Endothelial cell of umbilical vein (primary cell): ENCODE measurements around the gene KBTBD13.
"Not testable (repeated sequence)": the region's sequence is repeated elsewhere in the genome, so short reads cannot be mapped to it uniquely, and the experiment has no call there.

ENCODE experiments used
- CTCF ChIP-seq, 2 donors: IDR thresholded peaks; 1 replicate in 1 of 2; 2 replicates in 1 of 2; pipeline ENCODE4 v1.5.1; 2011; ENCODE audit warnings: low read length in 2 of 2, mild to moderate bottlenecking in 2 of 2, moderate library complexity in 2 of 2, control low read depth in 1 of 2, inconsistent platforms in 1 of 2, low read depth in 1 of 2; ENCODE audit not compliant: insufficient read depth in 1 of 2; ENCODE audit errors: extremely low read depth in 1 of 2
- EZH2 ChIP-seq: IDR thresholded peaks from 2 replicates; pipeline ENCODE4 v1.6.1; 2012; ENCODE audit warnings: borderline replicate concordance, low read depth, mild to moderate bottlenecking, moderate library complexity, low read length, inconsistent platforms; ENCODE audit not compliant: severe bottlenecking
- FOS ChIP-seq: IDR thresholded peaks from 2 replicates; pipeline ENCODE4 v1.6.1; 2011; ENCODE audit warnings: mild to moderate bottlenecking, low read length, moderate library complexity, borderline replicate concordance; ENCODE audit not compliant: insufficient read depth
- GATA2 ChIP-seq: IDR thresholded peaks from 2 replicates; pipeline ENCODE4 v1.7.0; 2011; ENCODE audit warnings: low read depth, mild to moderate bottlenecking, moderate library complexity, mixed read lengths, low read length; ENCODE audit not compliant: insufficient read length, insufficient read depth
- JUN ChIP-seq: IDR thresholded peaks from 2 replicates; pipeline ENCODE4 v1.6.1; 2011; ENCODE audit warnings: borderline replicate concordance, low read depth; ENCODE audit not compliant: insufficient read length, insufficient read depth
- MAX ChIP-seq: IDR thresholded peaks from 2 replicates; pipeline ENCODE4 v1.6.1; 2011; ENCODE audit not compliant: insufficient read depth, insufficient read length
- MYC ChIP-seq: IDR thresholded peaks from one replicate; pipeline ENCODE4 v1.6.1; 2011; ENCODE audit warnings: mild to moderate bottlenecking, low read depth, low read length
- POLR2A ChIP-seq: IDR thresholded peaks from 2 replicates; pipeline ENCODE4 v1.6.1; 2012; ENCODE audit warnings: low read depth, mild to moderate bottlenecking, control low read depth, low read length
- POLR2AphosphoS5 ChIP-seq: IDR thresholded peaks from 2 replicates; pipeline ENCODE4 v1.6.1; 2012; ENCODE audit warnings: low read depth, mild to moderate bottlenecking, control low read depth, low read length, moderate library complexity; ENCODE audit not compliant: insufficient read depth

- not testable (repeated sequence) for TF ChIP-seq CTCF (IDR thresholded peaks at IDR 0.05; ENCODE audit: extremely low read depth in 1 of 2, insufficient read depth in 1 of 2, low read depth in 1 of 2, low read length in 2 of 2); MAX; EZH2; POLR2AphosphoS5; POLR2A; JUN; MYC; FOS; GATA2
These were observed 17.2 kb downstream of the KBTBD13 start for GRCh38 chr15:65093793-65094170.
